GM21619 (cell line): ENCODE data around the gene CFAP43.
"Not testable (repeated sequence)": the region's sequence is repeated elsewhere in the genome, so short reads cannot be mapped to it uniquely, and the experiment has no call there.

ENCODE experiments used
- ATAC-seq: cut with Tn5 transposase; IDR thresholded peaks from one replicate; pipeline ENCODE4 v1.9.1; 2021; ENCODE audit not compliant: unreplicated experiment

CFAP43 gene

GRCh38 chr10:104230490-104230889 is 1.7 kb downstream of the CFAP43 start:
- ATAC-seq = no peak

DNA sequence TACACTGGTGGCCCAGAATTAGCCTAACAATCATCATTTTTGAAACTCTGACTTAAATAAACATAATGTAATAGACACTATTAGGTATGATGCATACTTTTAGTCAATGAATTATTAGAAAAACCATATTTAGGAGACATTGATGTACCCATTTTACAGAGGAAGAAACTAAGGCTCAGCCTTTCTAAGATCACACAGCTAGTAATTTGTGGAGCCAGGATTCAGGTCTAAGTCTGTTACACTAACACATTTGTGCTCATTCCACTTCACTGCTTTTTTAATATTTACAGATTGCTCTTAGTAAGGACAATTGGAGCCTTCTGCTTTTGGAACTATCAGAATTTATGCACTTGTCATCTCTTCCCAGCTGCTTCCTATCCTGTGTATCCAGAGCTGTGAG is 8.9 kb downstream of the CFAP43 start:
- no peak for ATAC-seq

GRCh38 chr10:104220522-104220921 is 11.6 kb downstream of the CFAP43 start:
- no peak for ATAC-seq

- no peak for ATAC-seq
Measured at GRCh38 chr10:104218751-104219150, 13.4 kb downstream of the CFAP43 start.

DNA sequence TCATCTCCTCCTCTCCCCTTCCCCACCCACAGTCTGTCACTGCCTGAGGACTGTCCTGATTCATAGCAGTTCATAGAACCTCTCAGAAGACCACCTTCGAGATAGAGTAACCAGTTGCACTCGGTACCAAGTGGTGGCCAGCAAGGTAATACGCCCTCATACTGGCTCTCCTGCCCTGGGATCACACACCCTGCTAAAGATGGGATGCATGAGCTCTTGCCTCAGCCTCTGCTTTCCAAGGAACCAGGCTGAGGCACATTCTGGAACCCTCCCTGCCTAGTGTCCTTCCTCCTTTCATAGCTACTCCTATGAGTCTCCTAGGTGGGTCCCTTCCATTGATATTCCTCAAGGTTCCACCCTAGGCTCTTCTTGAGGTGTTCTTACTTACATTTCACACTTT is 15.5 kb downstream of the CFAP43 start:
- no peak for ATAC-seq

- no peak for ATAC-seq
Measured at GRCh38 chr10:104209575-104210198, 22.5 kb downstream of the CFAP43 start.

- ATAC-seq = no peak
Measured at GRCh38 chr10:104208730-104209129, 23.4 kb downstream of the CFAP43 start.

GRCh38 chr10:104202231-104202630 is 29.9 kb downstream of the CFAP43 start:
- ATAC-seq = no peak

GRCh38 chr10:104201636-104202035 is 30.5 kb downstream of the CFAP43 start:
- ATAC-seq = no peak

GRCh38 chr10:104199567-104199966 is 32.6 kb downstream of the CFAP43 start:
- ATAC-seq = no peak

DNA sequence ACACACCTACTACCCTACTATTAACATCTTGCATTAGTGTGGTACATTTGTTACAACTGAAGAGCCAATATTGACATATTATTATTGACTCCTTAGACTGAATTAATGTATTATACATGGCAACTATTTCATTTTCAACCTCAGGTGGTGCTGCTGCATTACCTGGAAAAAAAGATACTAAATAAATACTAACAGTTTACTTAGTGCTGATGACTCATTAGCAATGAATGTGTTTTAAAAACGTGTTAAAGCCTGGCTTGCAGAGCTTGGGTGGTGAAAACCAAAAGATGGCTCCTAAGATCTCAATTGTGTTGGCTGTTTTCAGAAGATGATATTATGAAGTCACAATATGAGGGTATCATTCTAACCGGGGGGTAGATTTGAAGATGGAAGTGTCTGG is 34.8 kb downstream of the CFAP43 start:
- no peak for ATAC-seq

GRCh38 chr10:104195706-104196105 is 36.5 kb downstream of the CFAP43 start:
- no peak for ATAC-seq

- no peak for ATAC-seq
Measured at GRCh38 chr10:104193787-104194186, 38.4 kb downstream of the CFAP43 start.

DNA sequence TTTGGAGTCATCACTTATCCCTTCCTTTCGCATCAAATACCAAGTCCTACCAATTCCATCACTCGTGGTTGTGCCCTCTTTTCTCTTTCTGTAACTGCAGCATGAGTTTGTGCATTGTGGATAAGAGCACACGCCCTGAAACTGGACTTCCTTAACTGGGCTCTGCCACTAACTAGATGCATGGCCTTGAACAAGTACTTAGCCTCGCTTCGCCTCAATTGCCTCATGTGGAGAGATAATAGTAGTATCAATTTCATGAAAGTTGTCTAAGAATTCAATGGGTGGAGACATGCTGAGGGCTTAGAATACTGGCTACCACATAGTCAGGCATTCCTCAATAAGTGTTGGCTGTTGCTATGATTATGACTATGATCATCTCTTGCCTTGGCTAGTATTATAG is 41.5 kb downstream of the CFAP43 start:
- no peak for ATAC-seq

GRCh38 chr10:104183682-104184081 is 48.5 kb downstream of the CFAP43 start:
- no peak for ATAC-seq

DNA sequence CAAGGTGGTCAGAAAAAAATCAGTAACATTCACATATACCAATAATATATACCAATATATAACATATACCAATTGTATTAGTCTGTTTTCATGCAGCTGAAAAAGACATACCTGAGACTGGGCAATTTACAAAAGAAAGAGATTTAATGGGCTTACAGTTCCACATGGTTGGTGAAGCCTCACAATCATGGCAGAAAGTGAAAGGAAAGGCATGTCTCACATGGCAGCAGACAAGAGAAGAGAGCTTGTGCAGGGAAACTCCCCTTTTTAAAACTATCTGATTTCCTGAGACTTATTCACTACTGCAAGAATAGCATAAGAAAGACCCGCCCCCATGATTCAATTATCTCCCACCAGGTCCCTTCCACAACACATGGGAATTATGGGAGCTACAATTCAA is 58.0 kb downstream of the CFAP43 start:
- ATAC-seq = not testable (repeated sequence)

GRCh38 chr10:104170610-104171254 is 61.4 kb downstream of the CFAP43 start:
- ATAC-seq = no peak

DNA sequence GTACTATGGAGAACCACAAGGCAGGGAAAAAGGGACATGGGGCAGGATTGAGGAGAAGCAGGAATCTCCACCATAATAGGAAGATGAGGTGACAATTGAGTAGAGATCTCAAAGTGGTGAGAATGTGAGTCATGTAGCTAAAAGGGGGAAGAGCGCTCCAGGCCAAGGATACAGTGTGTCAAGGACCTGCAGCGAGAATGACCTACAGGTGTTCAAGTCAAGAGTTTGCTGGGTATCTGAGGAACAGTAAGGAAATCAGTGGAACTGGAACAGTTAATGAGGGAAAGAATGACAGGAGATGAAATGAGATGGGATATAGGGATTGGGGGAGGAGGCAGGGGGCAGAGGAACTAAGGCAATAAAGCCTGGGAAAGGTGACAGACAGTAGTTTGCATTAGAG is 76.6 kb downstream of the CFAP43 start:
- no peak for ATAC-seq

DNA sequence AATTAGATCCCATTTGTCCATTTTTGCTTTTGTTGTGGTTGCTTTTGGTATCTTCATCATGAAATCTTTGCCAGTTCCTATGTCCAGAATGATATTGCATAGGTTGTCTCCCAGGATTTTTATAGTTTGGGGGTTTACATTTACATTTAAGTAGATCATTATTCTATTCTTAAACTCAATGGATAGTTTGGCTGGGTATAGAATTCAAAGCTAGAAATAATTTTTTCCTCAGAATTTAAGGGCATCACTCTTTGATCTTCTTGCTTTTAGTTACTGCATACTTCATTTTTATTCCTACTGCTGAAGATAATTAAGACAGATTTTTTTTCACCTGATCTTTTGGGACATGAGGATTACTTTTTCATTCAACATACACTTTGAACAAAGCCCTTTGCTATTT is 80.4 kb downstream of the CFAP43 start:
- ATAC-seq = no peak

DNA sequence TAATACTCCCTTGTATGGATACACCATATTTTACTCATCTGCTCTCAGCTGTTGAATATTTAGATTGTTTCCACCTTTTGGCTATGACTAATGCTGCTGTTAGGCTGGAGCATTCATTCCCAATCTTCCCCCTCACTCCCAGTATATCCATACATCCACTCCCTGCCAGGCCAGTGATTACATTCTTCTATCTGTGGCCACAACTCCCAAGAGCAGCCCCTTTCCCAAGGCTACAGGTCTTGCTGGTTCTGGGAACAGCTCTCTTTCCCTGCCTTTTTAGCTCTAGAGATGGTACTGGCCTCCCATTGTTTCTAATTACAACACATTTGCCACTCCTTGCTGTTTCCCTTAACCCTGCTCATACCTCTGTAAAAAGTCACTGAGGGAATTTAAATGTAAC is 82.0 kb downstream of the CFAP43 start:
- no peak for ATAC-seq

GRCh38 chr10:104146882-104147281 is 85.3 kb downstream of the CFAP43 start:
- ATAC-seq = no peak

DNA sequence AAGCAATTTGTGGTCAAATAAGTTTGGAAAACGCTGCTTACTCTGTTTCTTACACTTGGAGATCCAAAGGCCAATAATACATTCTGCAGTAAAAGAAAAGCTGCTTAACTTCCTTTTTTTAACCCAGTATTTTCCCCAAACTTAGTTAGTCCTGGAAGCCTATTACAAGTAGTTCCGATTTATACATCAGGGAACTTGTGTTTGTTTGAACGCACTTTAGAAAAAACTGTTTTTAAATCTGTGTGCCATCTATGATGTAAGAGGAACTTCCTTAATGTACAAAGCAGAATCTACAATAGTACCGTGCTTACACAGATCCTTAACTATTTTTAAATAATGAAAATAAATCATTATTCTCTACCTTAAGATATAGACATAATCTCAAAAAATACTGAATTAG is 87.2 kb downstream of the CFAP43 start:
- ATAC-seq = no peak

DNA sequence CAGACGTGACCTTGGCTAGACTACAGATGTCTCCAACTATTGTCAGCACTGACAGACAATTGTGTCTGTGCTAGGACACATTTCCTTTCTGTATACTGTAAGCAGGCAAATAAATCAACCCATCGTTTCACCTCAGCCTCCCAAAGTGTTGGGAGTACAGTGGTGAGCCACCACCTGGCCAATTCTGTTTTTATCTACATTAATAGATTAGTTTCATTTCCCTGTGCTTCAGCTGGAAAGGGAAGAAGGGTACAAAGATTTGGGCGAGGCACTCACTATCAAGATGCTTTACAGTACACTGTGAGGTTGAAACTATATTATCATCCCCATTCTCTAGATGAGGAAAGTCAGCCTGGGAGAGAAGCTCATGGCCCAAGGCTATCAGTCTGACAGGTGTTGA is 88.3 kb downstream of the CFAP43 start:
- ATAC-seq = no peak
